ENCODE data around the gene LONP2. TPM values are rescaled to one million over a fixed set of nuclear protein-coding genes. Genes with fewer than 3 reads are reported as not detected.

The LONP2 gene
- total and polyA plus RNA-seq, 9 of the 15 experiments (the other 6 are each of a cell fraction or from before 2014, with no cell fraction given), result 8.1 to 41.2 (median 25.6) TPM

DNA sequence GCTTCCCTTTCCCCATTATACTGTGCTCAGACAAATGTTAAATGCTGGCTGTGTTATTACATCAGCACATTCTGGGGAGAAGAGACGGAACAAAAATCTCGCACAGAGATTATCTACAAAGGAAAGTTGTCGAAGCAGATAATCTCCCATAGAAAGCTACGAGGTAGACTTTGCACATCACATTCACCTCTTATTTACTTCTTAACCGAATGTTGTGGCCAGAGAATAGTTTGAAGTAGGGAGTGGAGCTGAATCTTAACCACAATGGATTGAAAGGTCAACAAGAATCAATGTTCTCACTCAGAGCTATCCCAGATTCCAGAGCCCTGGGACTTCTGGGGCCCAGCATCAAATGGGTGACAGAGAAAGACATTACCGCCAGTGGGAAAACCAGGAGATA, 28.4 kb upstream of the LONP2 start (continued):
- TF ChIP-seq, protein P1, sequence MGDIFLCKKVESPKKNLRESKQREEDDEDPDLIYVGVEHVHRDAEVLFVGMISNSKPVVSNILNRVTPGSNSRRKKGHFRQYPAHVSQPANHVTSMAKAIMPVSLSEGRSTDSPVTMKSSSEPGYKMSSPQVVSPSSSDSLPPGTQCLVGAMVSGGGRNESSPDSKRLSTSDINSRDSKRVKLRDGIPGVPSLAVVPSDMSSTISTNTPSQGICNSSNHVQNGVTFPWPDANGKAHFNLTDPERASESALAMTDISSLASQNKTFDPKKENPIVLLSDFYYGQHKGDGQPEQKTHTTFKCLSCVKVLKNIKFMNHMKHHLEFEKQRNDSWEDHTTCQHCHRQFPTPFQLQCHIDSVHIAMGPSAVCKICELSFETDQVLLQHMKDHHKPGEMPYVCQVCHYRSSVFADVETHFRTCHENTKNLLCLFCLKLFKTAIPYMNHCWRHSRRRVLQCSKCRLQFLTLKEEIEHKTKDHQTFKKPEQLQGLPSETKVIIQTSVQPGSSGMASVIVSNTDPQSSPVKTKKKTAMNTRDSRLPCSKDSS (IDR thresholded peaks at IDR 0.05; ENCODE audit: low read depth, partially characterized antibody), result no peak
- TF ChIP-seq MTA2 (IDR thresholded peaks at IDR 0.05; ENCODE audit: low read depth) (no peak), ZNF696 (CRISPR knock-in tag; conservative IDR thresholded peaks at IDR 0.05) (no peak), FOXK1 (CRISPR knock-in tag; IDR thresholded peaks at IDR 0.05; ENCODE audit: borderline replicate concordance) (no peak), RBFOX2 (IDR thresholded peaks at IDR 0.05; ENCODE audit: low read depth, low read length) (no peak), PHTF2 (CRISPR knock-in tag; IDR thresholded peaks at IDR 0.05) (no peak), POLR3A (IDR thresholded peaks at IDR 0.05; ENCODE audit: borderline replicate concordance, extremely low read depth, insufficient read depth, insufficient read length) (no peak)
- TF ChIP-seq, protein P2, sequence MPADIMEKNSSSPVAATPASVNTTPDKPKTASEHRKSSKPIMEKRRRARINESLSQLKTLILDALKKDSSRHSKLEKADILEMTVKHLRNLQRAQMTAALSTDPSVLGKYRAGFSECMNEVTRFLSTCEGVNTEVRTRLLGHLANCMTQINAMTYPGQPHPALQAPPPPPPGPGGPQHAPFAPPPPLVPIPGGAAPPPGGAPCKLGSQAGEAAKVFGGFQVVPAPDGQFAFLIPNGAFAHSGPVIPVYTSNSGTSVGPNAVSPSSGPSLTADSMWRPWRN (IDR thresholded peaks at IDR 0.05; ENCODE audit: low read depth), result no peak
- TF ChIP-seq, protein P3, sequence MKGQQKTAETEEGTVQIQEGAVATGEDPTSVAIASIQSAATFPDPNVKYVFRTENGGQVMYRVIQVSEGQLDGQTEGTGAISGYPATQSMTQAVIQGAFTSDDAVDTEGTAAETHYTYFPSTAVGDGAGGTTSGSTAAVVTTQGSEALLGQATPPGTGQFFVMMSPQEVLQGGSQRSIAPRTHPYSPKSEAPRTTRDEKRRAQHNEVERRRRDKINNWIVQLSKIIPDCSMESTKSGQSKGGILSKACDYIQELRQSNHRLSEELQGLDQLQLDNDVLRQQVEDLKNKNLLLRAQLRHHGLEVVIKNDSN (CRISPR knock-in tag; IDR thresholded peaks at IDR 0.05), result no peak
